Keratinocyte (primary cell): ENCODE measurements around the gene ARFGAP3. TPM values are rescaled to one million over a fixed set of nuclear protein-coding genes. Genes with fewer than 3 reads are reported as not detected.

Experiments
- DNase-seq: peaks from one replicate; pipeline ENCODE4 v3.0.0-alpha.2; 2011; ENCODE audit warnings: low read depth, missing footprints, low spot score
- FAIRE-seq: peaks from 2 replicates; lab custom pipeline; 2011; peaks lifted over from hg19 to GRCh38; lab: Jason Lieb, UNC
- H2AFZ ChIP-seq: 2 replicates; pipeline ENCODE4 v1.6.0; 2012; ENCODE audit warnings: low read length, control low read depth, inconsistent platforms; ENCODE audit not compliant: control insufficient read depth
- H3K27ac ChIP-seq: 2 replicates; pipeline ENCODE4 v1.5.1; 2011; ENCODE audit warnings: low read length; ENCODE audit not compliant: control insufficient read depth, insufficient read depth
- H3K27me3 ChIP-seq: 3 replicates; pipeline ENCODE4 v1.6.0; 2011; ENCODE audit warnings: low read length; ENCODE audit not compliant: control insufficient read depth, insufficient read depth; ENCODE audit errors: extremely low read depth
- H3K36me3 ChIP-seq, 2 experiments: 2 replicates in 1 of 2; 3 replicates in 1 of 2; pipeline ENCODE4 v1.5.1; 2011; ENCODE audit warnings: low read length in 2 of 2, mild to moderate bottlenecking in 1 of 2; ENCODE audit not compliant: control insufficient read depth in 2 of 2, insufficient read depth in 2 of 2; ENCODE audit errors: extremely low read depth in 1 of 2
- H3K4me1 ChIP-seq: 3 replicates; pipeline ENCODE4 v1.5.1; 2011; ENCODE audit warnings: low read length; ENCODE audit not compliant: control insufficient read depth, insufficient read depth; ENCODE audit errors: extremely low read depth
- H3K4me2 ChIP-seq: 3 replicates; pipeline ENCODE4 v1.6.0; 2011; ENCODE audit warnings: low read depth, low read length; ENCODE audit not compliant: control insufficient read depth, insufficient read depth; ENCODE audit errors: extremely low read depth
- H3K4me3 ChIP-seq, 3 experiments: fragments of 200-600 bp in 1 of 3; sonication (generic) in 1 of 3; 2 replicates in 2 of 3; 3 replicates in 1 of 3; pipeline ENCODE4 v1.5.1; 2011 to 2016; ENCODE audit warnings: low read length in 3 of 3, mild to moderate bottlenecking in 3 of 3, control low read depth in 2 of 3, inconsistent platforms in 1 of 3, low read depth in 1 of 3, mixed read lengths in 1 of 3, mixed run types in 1 of 3, moderate library complexity in 1 of 3; ENCODE audit not compliant: control insufficient read depth in 2 of 3, insufficient read depth in 2 of 3; ENCODE audit errors: extremely low read depth in 1 of 3
- H3K79me2 ChIP-seq: 2 replicates; pipeline ENCODE4 v1.6.0; 2012; ENCODE audit warnings: low read length; ENCODE audit not compliant: control insufficient read depth, insufficient read depth
- H3K9ac ChIP-seq: 3 replicates; pipeline ENCODE4 v1.6.0; 2011; ENCODE audit warnings: low read length; ENCODE audit not compliant: control insufficient read depth, insufficient read depth; ENCODE audit errors: extremely low read depth
- H3K9me1 ChIP-seq: 3 replicates; pipeline ENCODE4 v1.6.0; 2011; ENCODE audit warnings: low read length; ENCODE audit not compliant: control insufficient read depth, insufficient read depth; ENCODE audit errors: extremely low read depth
- H3K9me3 ChIP-seq: 2 replicates; pipeline ENCODE4 v1.5.1; 2012; ENCODE audit warnings: low read depth, low read length; ENCODE audit not compliant: control insufficient read depth
- H4K20me1 ChIP-seq: 3 replicates; pipeline ENCODE4 v1.6.0; 2011; ENCODE audit warnings: low read length; ENCODE audit not compliant: control insufficient read depth, insufficient read depth; ENCODE audit errors: extremely low read depth
- EZH2 ChIP-seq: IDR thresholded peaks from one replicate; pipeline ENCODE4 v1.6.1; 2012; ENCODE audit warnings: inconsistent platforms, mild to moderate bottlenecking, low read length, moderate library complexity
- dilution Hi-C: fragments of 300-500 bp; cut with MboI; formaldehyde crosslinking; loops from one replicate; pipeline ENCODE4 v1.7.0; 2020; ENCODE audit warnings: low sequenced_read_pairs; ENCODE audit not compliant: extremely low pct_ligation_motif_present
- polyA minus RNA-seq, 3 experiments: library from RNA; depleted of rRNA, polyadenylated mRNA; stranded (reverse); fragments of >200 nt; gene quantifications; 1 replicate in 1 of 3; 2 replicates in 1 of 3; 3 replicates in 1 of 3; pipeline ENCODE4 v1.2.3, GENCODE V29; 2011
- polyA plus RNA-seq, 5 experiments: library from polyadenylated mRNA; depleted of rRNA in 3 of 5; stranded (reverse) in 3 of 5; stranded (forward) in 1 of 5; unstranded in 1 of 5; fragments of >200 nt; gene quantifications; 1 replicate in 1 of 5; 2 replicates in 3 of 5; 3 replicates in 1 of 5; pipeline versions ENCODE4 v1.2.1 to v1.2.3, GENCODE V29; 2011 to 2012; ENCODE audit warnings: missing spikeins in 2 of 5, low read depth in 1 of 5, low replicate concordance in 1 of 5
- TF ChIP-seq, protein P1 (sequence below), 3 experiments: IDR thresholded peaks in 1 of 3; conservative IDR thresholded peaks in 1 of 3; optimal IDR thresholded peaks in 1 of 3; 2 replicates in 2 of 3; 3 replicates in 1 of 3; pipeline versions ENCODE3 to v1.5.1; 2011; ENCODE audit warnings: low read length in 3 of 3, mild to moderate bottlenecking in 3 of 3, moderate library complexity in 2 of 3, control low read depth in 1 of 3, inconsistent platforms in 1 of 3; ENCODE audit not compliant: insufficient read depth in 2 of 3; ENCODE audit errors: extremely low read depth in 1 of 3

ARFGAP3 gene, protein sequence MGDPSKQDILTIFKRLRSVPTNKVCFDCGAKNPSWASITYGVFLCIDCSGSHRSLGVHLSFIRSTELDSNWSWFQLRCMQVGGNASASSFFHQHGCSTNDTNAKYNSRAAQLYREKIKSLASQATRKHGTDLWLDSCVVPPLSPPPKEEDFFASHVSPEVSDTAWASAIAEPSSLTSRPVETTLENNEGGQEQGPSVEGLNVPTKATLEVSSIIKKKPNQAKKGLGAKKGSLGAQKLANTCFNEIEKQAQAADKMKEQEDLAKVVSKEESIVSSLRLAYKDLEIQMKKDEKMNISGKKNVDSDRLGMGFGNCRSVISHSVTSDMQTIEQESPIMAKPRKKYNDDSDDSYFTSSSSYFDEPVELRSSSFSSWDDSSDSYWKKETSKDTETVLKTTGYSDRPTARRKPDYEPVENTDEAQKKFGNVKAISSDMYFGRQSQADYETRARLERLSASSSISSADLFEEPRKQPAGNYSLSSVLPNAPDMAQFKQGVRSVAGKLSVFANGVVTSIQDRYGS
- 24.7 to 36.1 TPM (median 28.3 TPM) in 3 replicates for polyA plus RNA-seq
- 64.4 TPM for polyA plus RNA-seq (2011; ENCODE audit: low read depth)
- polyA plus RNA-seq (2011; cell fraction: cytosol; rRNA removed): 21.7 and 29.3 TPM in 2 replicates
- 28.2 and 34.4 TPM in 2 replicates for polyA plus RNA-seq (2011; cell fraction: nucleus; rRNA removed)
- polyA plus RNA-seq (2012; ENCODE audit: low replicate concordance): 24.3 and 29.7 TPM in 2 replicates
- 13.4 to 26.9 TPM (median 24.5 TPM) in 3 replicates for polyA minus RNA-seq
- polyA minus RNA-seq (2011; cell fraction: cytosol; rRNA and poly(A)+ RNA removed): 25.3 TPM
- polyA minus RNA-seq (2011; cell fraction: nucleus; rRNA and poly(A)+ RNA removed): 11.1 and 20.1 TPM in 2 replicates

DNA sequence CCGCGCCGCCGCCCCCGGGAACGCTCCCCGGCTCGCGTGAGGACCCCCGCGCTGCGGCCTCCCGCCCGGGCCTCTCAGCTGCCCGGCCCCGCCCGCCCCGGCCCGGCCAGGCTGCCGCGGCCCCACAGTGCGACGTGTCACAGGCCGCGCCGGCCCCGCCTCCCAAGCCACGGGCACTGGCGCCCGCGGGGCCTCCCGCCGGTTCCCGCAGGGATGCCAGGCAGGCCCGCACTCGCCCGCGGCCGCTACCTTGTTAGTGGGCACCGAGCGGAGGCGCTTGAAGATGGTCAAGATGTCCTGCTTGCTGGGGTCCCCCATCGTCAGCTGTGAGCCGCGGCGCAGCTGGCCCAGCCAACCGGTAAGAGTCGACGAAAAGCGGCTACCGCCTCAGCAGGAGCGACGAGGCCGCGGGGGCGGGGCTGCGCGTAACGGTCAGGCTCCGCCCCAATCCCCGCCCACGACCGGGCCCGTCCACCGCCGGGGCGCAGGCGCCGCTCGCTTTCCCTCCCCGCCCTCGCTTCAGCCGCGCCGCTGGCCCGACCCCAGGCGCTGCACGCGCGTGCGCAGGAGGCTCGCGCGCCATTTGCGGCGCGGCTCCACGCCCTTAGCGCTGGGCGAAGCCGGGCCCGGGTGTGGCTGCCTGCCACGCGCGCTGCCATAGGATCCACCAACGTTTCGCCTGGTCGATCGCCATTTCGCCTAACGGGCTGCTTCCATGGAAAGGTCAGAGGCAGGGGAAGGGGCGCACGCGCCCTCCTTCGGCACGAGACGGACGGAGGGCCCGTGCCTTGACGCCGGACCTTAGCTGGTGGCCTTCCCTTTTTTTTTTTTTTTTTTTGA lies at the start of gene ARFGAP3:
ARFGAP3 (minus strand) TSS at position 409 of the 840 bp plus-strand sequence; CDS start at position 318, 91 bp downstream.
- Histone ChIP-seq H3K27me3 (no peaks in the 10 kb centered on the region), H3K36me3 (peaks cover 2 to 3% of the 10 kb centered on the region in 2 experiments), H3K4me1 (peaks cover 5% of the 10 kb centered on the region), H4K20me1 (no peaks in the 10 kb centered on the region), H2AFZ (peak within 1 kb of the TSS; percentile 80), H3K9me1 (no peaks in the 10 kb centered on the region), H3K79me2 (peaks cover 32% of the 10 kb centered on the region), H3K9me3 (no peaks in the 10 kb centered on the region), H3K9ac (peak within 1 kb of the TSS; percentile 95), H3K4me2 (peak within 1 kb of the TSS; percentile 93), H3K27ac (peak within 1 kb of the TSS; percentile 87), H3K4me3 (peak within 1 kb of the TSS; percentile 82 to 95 (median 92))
- no peak for TF ChIP-seq EZH2
- TF ChIP-seq, protein P1, sequence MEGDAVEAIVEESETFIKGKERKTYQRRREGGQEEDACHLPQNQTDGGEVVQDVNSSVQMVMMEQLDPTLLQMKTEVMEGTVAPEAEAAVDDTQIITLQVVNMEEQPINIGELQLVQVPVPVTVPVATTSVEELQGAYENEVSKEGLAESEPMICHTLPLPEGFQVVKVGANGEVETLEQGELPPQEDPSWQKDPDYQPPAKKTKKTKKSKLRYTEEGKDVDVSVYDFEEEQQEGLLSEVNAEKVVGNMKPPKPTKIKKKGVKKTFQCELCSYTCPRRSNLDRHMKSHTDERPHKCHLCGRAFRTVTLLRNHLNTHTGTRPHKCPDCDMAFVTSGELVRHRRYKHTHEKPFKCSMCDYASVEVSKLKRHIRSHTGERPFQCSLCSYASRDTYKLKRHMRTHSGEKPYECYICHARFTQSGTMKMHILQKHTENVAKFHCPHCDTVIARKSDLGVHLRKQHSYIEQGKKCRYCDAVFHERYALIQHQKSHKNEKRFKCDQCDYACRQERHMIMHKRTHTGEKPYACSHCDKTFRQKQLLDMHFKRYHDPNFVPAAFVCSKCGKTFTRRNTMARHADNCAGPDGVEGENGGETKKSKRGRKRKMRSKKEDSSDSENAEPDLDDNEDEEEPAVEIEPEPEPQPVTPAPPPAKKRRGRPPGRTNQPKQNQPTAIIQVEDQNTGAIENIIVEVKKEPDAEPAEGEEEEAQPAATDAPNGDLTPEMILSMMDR (optimal IDR thresholded peaks at IDR 0.05 in 1 of 3, IDR thresholded peaks at IDR 0.05 in 1 of 3, conservative IDR thresholded peaks at IDR 0.05 in 1 of 3; ENCODE audit: extremely low read depth in 1 of 3, insufficient read depth in 2 of 3, low read length in 3 of 3): no peak
- DNase-seq: peak; percentile 67
- dilution Hi-C loops: no loop called here
- FAIRE-seq: no peak

DNA sequence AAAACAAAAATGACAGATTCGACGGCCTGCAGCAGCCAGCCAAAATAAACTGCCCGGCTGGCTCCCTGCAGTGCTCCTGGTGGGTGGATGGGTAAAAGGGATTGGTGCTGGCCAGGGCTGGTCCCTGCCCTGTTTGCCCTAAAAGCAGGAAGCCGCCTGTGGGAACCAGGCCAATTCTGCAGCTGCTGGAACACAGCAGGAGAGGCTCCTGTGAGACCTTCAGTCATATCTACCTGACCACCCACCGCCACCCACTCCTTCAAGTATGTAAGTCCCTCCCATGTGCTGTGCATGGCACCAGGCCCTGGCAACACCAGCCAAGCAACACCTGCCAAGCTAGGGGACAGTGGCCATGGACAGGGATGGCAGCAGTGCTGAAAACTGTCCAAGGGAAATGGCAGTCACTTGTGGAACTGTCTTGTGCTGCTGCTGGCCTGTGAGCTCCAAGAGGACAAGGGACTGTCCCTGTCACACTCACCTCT lies 48.7 kb upstream of the ARFGAP3 start:
- Histone ChIP-seq H3K9me3 (no peaks in the 10 kb centered on the region), H4K20me1 (peaks cover 16% of the 10 kb centered on the region), H3K4me1 (peaks cover 18% of the 10 kb centered on the region), H3K36me3 (peaks cover 13 to 16% of the 10 kb centered on the region in 2 experiments), H3K9ac (no peak overlapping the region), H3K27ac (no peak overlapping the region), H3K79me2 (peaks cover 33% of the 10 kb centered on the region), H3K27me3 (no peaks in the 10 kb centered on the region), H3K4me3 (no peak overlapping the region), H3K9me1 (peaks cover 4% of the 10 kb centered on the region), H2AFZ (no peak overlapping the region), H3K4me2 (no peak overlapping the region)
- dilution Hi-C loops: no loop called here
- DNase-seq (no peak), FAIRE-seq (no peak)
- TF ChIP-seq EZH2: no peak
- TF ChIP-seq, protein P1 (optimal IDR thresholded peaks at IDR 0.05 in 1 of 3, IDR thresholded peaks at IDR 0.05 in 1 of 3, conservative IDR thresholded peaks at IDR 0.05 in 1 of 3; ENCODE audit: extremely low read depth in 1 of 3, insufficient read depth in 2 of 3, low read length in 3 of 3): no peak
